A549 (cell line): ENCODE data around the gene UBASH3B.

ENCODE experiments used
- CBX2 ChIP-seq: fragments of 200-600 bp; sonication (generic); IDR thresholded peaks from 2 replicates; pipeline ENCODE4 v1.6.1; 2016; ENCODE audit warnings: low read depth, mild to moderate bottlenecking, borderline replicate concordance
- CHD2 ChIP-seq: fragments of 150-350 bp; IDR thresholded peaks from 2 replicates; pipeline ENCODE4 v1.6.1; 2014; ENCODE audit warnings: low read length; ENCODE audit not compliant: partially characterized antibody
- CTCF ChIP-seq: fragments of >200 bp; sonication (Bioruptor Twin); formaldehyde crosslinking; IDR thresholded peaks from 3 replicates; pipeline ENCODE4 v1.5.1; 2016
- EP300 ChIP-seq, 2 experiments: fragments of >200 bp; sonication (Bioruptor Twin); formaldehyde crosslinking; IDR thresholded peaks; 2 replicates in 1 of 2; 3 replicates in 1 of 2; pipeline ENCODE4 v1.6.1; 2016 to 2017
- HMGXB4 ChIP-seq: fragments of 250-450 bp; sonication (Bioruptor Pico); IDR thresholded peaks from 2 replicates; pipeline ENCODE4 v1.5.0; 2021; ENCODE audit warnings: mild to moderate bottlenecking, moderate library complexity, borderline replicate concordance
- JUN ChIP-seq, 2 experiments: fragments of >200 bp; sonication (Bioruptor Twin); formaldehyde crosslinking; IDR thresholded peaks; 2 replicates in 1 of 2; 3 replicates in 1 of 2; pipeline ENCODE4 v1.6.1; 2016 to 2017
- POLR2A ChIP-seq: IDR thresholded peaks from 2 replicates; pipeline ENCODE4 v1.6.1; 2012; ENCODE audit warnings: mild to moderate bottlenecking, low read length
- RAD21 ChIP-seq, 2 experiments: fragments of >200 bp in 1 of 2; sonication (Bioruptor Twin) in 1 of 2; formaldehyde crosslinking in 1 of 2; IDR thresholded peaks in 1 of 2; conservative IDR thresholded peaks in 1 of 2; 2 replicates in 1 of 2; 3 replicates in 1 of 2; pipeline ENCODE4 v1.6.1; 2012 to 2018; ENCODE audit warnings: inconsistent platforms in 1 of 2
- RFX5 ChIP-seq: fragments of 450-650 bp; IDR thresholded peaks from 2 replicates; pipeline ENCODE4 v1.7.1; 2014; ENCODE audit warnings: antibody characterized with exemption, mild to moderate bottlenecking, moderate library complexity
- TFCP2L1 ChIP-seq: fragments of 250-450 bp; sonication (Bioruptor Pico); IDR thresholded peaks from 2 replicates; pipeline ENCODE4 v1.5.0; 2021; ENCODE audit warnings: mild to moderate bottlenecking
- TF ChIP-seq, protein P1 (sequence below): IDR thresholded peaks from 2 replicates; pipeline ENCODE4 v1.6.1; 2012
- TF ChIP-seq, protein P2 (sequence below): fragments of 450-650 bp; IDR thresholded peaks from 2 replicates; pipeline ENCODE4 v1.6.1; 2014; ENCODE audit warnings: antibody characterized with exemption
- TF ChIP-seq, protein P3 (sequence below): IDR thresholded peaks from 2 replicates; pipeline ENCODE4 v1.6.1; 2012
- TF ChIP-seq, protein P4 (sequence below): fragments of >200 bp; sonication (Bioruptor Twin); formaldehyde crosslinking; IDR thresholded peaks from 3 replicates; pipeline ENCODE4 v1.6.1; 2016

- TF ChIP-seq, protein P1, sequence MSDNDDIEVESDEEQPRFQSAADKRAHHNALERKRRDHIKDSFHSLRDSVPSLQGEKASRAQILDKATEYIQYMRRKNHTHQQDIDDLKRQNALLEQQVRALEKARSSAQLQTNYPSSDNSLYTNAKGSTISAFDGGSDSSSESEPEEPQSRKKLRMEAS: no peak
- TF ChIP-seq RAD21 (conservative IDR thresholded peaks at IDR 0.05 in 1 of 2, IDR thresholded peaks at IDR 0.05 in 1 of 2) (no peak; a peak in 1 of 5 replicates), CTCF (no peak), TFCP2L1 (CRISPR knock-in tag) (no peak), EP300 (IDR thresholded peaks at IDR 0.05) (no peak), RFX5 (no peak), POLR2A (peak; percentile 77), CBX2 (no peak), JUN (IDR thresholded peaks at IDR 0.05) (peak in 1 of 2 experiments; percentile 81; a peak in 3 of 5 replicates), HMGXB4 (CRISPR knock-in tag) (no peak), CHD2 (no peak)
- TF ChIP-seq, protein P2, sequence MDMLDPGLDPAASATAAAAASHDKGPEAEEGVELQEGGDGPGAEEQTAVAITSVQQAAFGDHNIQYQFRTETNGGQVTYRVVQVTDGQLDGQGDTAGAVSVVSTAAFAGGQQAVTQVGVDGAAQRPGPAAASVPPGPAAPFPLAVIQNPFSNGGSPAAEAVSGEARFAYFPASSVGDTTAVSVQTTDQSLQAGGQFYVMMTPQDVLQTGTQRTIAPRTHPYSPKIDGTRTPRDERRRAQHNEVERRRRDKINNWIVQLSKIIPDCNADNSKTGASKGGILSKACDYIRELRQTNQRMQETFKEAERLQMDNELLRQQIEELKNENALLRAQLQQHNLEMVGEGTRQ: no peak
- TF ChIP-seq, protein P3, sequence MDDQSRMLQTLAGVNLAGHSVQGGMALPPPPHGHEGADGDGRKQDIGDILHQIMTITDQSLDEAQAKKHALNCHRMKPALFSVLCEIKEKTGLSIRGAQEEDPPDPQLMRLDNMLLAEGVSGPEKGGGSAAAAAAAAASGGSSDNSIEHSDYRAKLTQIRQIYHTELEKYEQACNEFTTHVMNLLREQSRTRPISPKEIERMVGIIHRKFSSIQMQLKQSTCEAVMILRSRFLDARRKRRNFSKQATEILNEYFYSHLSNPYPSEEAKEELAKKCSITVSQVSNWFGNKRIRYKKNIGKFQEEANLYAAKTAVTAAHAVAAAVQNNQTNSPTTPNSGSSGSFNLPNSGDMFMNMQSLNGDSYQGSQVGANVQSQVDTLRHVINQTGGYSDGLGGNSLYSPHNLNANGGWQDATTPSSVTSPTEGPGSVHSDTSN: no peak
- TF ChIP-seq, protein P4, sequence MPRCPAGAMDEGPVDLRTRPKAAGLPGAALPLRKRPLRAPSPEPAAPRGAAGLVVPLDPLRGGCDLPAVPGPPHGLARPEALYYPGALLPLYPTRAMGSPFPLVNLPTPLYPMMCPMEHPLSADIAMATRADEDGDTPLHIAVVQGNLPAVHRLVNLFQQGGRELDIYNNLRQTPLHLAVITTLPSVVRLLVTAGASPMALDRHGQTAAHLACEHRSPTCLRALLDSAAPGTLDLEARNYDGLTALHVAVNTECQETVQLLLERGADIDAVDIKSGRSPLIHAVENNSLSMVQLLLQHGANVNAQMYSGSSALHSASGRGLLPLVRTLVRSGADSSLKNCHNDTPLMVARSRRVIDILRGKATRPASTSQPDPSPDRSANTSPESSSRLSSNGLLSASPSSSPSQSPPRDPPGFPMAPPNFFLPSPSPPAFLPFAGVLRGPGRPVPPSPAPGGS: 0 out of 3 replicates have a peak, but pooled peaks have one; percentile 22
These were observed at the start of gene UBASH3B for GRCh38 chr11:122655527-122656072.
